ENCODE results near the gene FBRSL1. TPM values are rescaled to one million over a fixed set of nuclear protein-coding genes. Genes with fewer than 3 reads are reported as not detected.

The FBRSL1 gene
- total and polyA plus RNA-seq, 7 donors: 3.9 to 37.0 (median 10.3) TPM

DNA sequence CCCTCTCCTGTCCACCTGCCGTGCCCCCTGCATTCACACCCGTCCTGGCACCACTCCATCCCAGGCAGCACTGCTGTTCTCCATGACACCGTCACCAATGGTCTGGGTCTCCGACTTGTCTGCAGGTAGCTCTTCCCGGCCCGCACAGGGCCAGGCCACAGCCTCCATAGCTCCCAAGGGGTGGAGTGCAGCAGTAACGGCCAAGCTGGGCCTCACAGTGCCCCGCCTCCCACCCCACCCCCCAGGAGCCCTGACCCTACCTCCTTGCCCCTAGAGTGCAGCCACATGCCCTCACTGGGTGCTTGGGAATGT, 12.9 kb downstream of the FBRSL1 start:
- 47 to 72% methylated on average over 8 of the region's 8 CpGs for WGBS, 2 donors
- Histone ChIP-seq H3K4me1 (peaks cover 0 to 95% (median 95%) of the 10 kb centered on the region in 4 donors), H3K9me3 (no peaks in the 10 kb centered on the region)

DNA sequence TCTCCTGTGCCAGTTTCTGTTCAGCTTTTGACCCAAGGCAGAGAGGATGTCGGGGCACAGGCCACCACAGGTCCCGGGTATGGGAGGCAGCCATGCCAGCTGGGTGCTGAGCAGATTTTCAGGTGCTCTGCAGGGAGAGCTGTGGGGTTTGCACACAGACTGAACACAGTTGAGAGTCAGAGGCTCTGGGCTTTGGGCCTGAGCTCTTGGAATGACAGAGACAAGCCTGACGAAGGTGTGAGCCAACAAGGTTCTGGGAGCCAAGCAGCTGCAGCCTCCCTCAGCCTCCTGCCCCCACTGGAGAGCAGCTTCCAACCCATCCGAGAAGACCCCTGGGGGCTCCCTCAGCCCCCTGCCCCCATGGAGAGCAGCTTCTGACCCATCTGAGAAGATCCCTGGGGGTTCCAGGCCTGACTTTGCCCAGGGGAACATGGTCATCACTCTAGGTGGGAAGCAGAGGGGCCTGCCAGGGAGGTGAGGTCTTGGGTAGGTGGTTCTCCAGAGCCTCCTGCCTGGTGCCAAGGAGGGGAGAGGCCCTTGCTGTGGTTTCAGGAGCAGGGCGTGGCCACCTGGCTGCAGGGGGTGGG, 13.8 kb downstream of the FBRSL1 start:
- TF ChIP-seq, protein P1, sequence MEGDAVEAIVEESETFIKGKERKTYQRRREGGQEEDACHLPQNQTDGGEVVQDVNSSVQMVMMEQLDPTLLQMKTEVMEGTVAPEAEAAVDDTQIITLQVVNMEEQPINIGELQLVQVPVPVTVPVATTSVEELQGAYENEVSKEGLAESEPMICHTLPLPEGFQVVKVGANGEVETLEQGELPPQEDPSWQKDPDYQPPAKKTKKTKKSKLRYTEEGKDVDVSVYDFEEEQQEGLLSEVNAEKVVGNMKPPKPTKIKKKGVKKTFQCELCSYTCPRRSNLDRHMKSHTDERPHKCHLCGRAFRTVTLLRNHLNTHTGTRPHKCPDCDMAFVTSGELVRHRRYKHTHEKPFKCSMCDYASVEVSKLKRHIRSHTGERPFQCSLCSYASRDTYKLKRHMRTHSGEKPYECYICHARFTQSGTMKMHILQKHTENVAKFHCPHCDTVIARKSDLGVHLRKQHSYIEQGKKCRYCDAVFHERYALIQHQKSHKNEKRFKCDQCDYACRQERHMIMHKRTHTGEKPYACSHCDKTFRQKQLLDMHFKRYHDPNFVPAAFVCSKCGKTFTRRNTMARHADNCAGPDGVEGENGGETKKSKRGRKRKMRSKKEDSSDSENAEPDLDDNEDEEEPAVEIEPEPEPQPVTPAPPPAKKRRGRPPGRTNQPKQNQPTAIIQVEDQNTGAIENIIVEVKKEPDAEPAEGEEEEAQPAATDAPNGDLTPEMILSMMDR (IDR thresholded peaks at IDR 0.05): no peak
- no peak for TF ChIP-seq POLR2AphosphoS5 (IDR thresholded peaks at IDR 0.05)
- no peak for TF ChIP-seq EP300 (IDR thresholded peaks at IDR 0.05)
- TF ChIP-seq POLR2A (IDR thresholded peaks at IDR 0.05): no peak
- H3K4me3 ChIP-seq: no peak overlapping the region
- intact Hi-C loops (cut with DNase I): no loop called here

More for the DNA sequence above, 12.9 kb downstream of the FBRSL1 start:
- Histone ChIP-seq H3K27me3 (no peaks in the 10 kb centered on the region), H3K4me3 (no peak overlapping the region), H3K36me3 (no peaks in the 10 kb centered on the region), H3K27ac (no peak overlapping the region)
- TF ChIP-seq POLR2A (IDR thresholded peaks at IDR 0.05) (no peak), EP300 (IDR thresholded peaks at IDR 0.05) (no peak), POLR2AphosphoS5 (IDR thresholded peaks at IDR 0.05) (no peak)
- TF ChIP-seq, protein P1 (IDR thresholded peaks at IDR 0.05): no peak
- no peak for DNase-seq
- intact Hi-C loops (cut with DNase I): no loop called here

GRCh38 chr12:132505105-132505851, 15.3 kb downstream of the FBRSL1 start:
- Histone ChIP-seq H3K9me3 (no peaks in the 10 kb centered on the region), H3K4me1 (peaks cover 0 to 71% (median 71%) of the 10 kb centered on the region in 4 donors), H3K27ac (peak overlapping the region in 1 of 4 donors; percentile 5), H3K4me3 (no peak overlapping the region), H3K36me3 (peaks cover 0 to 22% (median 10%) of the 10 kb centered on the region in 4 donors), H3K27me3 (no peaks in the 10 kb centered on the region)
- no peak for TF ChIP-seq EP300 (IDR thresholded peaks at IDR 0.05)
- TF ChIP-seq POLR2A (IDR thresholded peaks at IDR 0.05): no peak
- TF ChIP-seq, protein P1 (IDR thresholded peaks at IDR 0.05): no peak
- no peak for TF ChIP-seq POLR2AphosphoS5 (IDR thresholded peaks at IDR 0.05)
- 70 to 74% methylated on average over 27 of the region's 27 CpGs for WGBS, 2 donors
- intact Hi-C loops (cut with DNase I): no loop called here
- no peak for DNase-seq

More for the DNA sequence above, 13.8 kb downstream of the FBRSL1 start:
- WGBS, 2 donors: 76 to 83% methylated on average over 5 of the region's 5 CpGs
- no peak for DNase-seq
- Histone ChIP-seq H3K9me3 (no peaks in the 10 kb centered on the region), H3K27ac (no peak overlapping the region), H3K4me1 (peaks cover 0 to 87% (median 86%) of the 10 kb centered on the region in 4 donors), H3K27me3 (no peaks in the 10 kb centered on the region), H3K36me3 (peaks cover 0 to 7% (median 6%) of the 10 kb centered on the region in 4 donors)

GRCh38 chr12:132505852-132506219, 15.9 kb downstream of the FBRSL1 start:
- Histone ChIP-seq H3K27me3 (no peaks in the 10 kb centered on the region), H3K4me3 (no peak overlapping the region), H3K36me3 (peaks cover 0 to 28% (median 10%) of the 10 kb centered on the region in 4 donors), H3K27ac (no peak overlapping the region), H3K4me1 (peaks cover 0 to 65% (median 65%) of the 10 kb centered on the region in 4 donors), H3K9me3 (no peaks in the 10 kb centered on the region)
- 76 to 85% methylated on average over 10 of the region's 10 CpGs for WGBS, 2 donors
- DNase-seq: no peak
- TF ChIP-seq EP300 (IDR thresholded peaks at IDR 0.05) (no peak), POLR2AphosphoS5 (IDR thresholded peaks at IDR 0.05) (no peak), POLR2A (IDR thresholded peaks at IDR 0.05) (no peak)
- TF ChIP-seq, protein P1 (IDR thresholded peaks at IDR 0.05): no peak
- intact Hi-C loops (cut with DNase I): no loop called here

Data from sigmoid colon (tissue), 7 donors.